HG02970 (cell line): ENCODE results near the gene SUMO4.
"Not testable (repeated sequence)": the region's sequence is repeated elsewhere in the genome, so short reads cannot be mapped to it uniquely, and the experiment has no call there.

Experiments used
- ATAC-seq: cut with Tn5 transposase; IDR thresholded peaks from one replicate; pipeline ENCODE4 v1.9.1; 2021; ENCODE audit warnings: mild to moderate bottlenecking, moderate library complexity, moderate number of reproducible peaks; ENCODE audit not compliant: unreplicated experiment, low FRiP score

SUMO4 gene

DNA sequence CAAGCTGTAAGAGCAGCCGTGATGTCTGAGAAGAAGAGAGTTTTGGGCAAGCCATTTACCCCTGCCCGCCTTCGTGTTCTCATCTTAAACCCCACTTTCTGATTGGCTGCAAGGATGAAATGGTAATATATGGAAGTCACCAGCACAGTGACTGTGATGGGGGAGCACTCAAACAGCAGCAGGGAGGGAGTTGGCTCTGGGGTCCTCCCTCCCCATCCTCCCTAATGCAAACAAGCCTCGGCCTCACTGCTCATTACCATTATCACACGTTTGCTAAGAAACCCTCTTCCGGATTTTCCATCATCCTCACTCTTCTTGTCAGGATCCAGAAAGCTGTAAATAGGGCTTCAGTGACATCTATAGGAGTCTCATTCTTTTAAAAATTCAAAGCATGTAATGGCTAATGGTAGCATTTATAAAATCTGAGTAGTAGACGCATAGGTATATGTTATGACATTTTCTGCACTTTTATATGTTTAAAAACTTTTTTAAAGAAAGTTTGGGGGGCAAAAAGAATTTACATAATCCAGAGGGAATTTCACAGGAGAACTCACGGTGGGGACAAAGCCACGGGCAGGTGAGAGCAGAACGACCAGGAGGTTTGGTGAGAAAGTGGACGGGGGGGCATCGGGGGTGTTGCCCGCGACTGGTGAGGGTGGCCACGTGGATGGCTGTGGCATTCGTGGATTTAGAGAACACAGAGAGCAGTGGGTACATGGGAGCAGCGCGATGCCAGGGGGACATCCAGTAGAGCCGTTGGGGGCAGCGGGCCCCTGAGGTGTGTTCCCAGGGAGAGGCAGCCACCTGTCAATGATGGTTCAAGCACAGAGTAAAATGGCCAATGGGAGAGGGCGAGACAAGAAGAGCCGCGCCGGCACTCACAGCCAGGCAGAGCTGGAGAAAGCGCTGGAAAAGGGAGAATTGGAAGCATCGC, 29.6 kb downstream of the SUMO4 start:
- ATAC-seq = no peak

DNA sequence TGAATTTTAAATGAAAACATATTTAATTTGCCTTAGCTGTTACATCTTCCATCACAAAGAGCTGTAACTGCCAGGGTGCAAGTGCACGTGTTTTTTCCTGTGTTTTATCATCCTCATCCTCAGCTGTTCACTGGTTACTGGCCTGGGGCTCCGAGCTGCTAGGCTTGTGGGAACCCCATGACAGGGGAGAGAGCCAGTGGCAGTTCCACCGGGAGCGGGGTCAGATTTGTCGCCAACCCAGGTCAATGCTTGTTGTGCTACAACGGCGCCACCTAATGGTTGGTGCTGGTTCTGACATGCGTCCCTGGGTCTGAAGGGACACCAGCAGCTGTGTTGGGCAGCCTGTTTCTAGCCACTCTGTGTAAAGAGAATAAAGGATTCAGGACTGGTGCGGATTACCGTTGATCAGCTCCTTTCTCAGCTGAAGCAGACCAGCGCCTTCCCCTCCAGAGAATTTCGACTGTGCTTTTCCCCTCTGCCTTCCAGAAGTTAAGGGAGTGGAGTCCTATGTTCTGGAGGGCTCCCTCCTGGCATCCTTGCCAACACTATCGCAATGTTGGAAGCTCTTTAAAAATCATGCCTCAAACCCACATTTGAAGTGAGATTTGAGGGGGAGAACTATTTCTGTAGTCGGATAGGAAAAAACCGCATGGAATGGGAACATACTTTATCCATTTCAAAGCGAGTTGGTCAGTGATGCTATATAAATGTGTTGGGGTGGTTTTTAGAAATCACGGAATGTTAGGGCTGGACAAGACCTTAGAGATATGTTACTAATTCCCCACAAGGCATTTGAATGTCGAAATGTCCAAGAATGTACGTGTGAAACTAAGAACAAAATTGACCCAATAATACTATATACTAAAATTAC, 32.1 kb downstream of the SUMO4 start:
- peak; percentile 61 for ATAC-seq

GRCh38 chr6:149433405-149433804, 33.3 kb downstream of the SUMO4 start:
- ATAC-seq = no peak

GRCh38 chr6:149433881-149434280, 33.8 kb downstream of the SUMO4 start:
- ATAC-seq = no peak

- ATAC-seq = no peak
Observed at GRCh38 chr6:149435919-149436586, 36.0 kb downstream of the SUMO4 start.

GRCh38 chr6:149436647-149437046, 36.6 kb downstream of the SUMO4 start:
- no peak for ATAC-seq

- no peak for ATAC-seq
Observed at GRCh38 chr6:149437212-149437611, 37.1 kb downstream of the SUMO4 start.

DNA sequence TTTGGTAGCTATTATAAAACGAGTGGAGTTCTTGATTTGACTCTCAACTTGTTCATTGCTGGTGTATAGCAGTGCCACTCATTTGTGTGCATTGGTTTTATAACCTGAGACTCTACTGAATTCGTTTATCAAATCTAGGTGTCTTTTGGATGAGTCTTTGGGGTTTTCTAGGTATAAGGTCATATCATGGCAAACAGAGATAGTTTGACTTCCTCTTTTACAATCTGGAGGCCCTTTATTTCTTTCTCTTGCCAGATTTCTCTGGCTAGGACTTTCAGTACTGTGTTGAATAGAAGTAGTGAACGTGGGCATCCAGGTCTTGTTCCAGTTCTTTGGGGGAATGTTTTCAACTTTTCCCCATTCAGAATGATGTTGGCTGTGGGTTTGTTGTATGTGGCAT, 38.8 kb downstream of the SUMO4 start:
- no peak for ATAC-seq

GRCh38 chr6:149439626-149440025, 39.6 kb downstream of the SUMO4 start:
- ATAC-seq = no peak

DNA sequence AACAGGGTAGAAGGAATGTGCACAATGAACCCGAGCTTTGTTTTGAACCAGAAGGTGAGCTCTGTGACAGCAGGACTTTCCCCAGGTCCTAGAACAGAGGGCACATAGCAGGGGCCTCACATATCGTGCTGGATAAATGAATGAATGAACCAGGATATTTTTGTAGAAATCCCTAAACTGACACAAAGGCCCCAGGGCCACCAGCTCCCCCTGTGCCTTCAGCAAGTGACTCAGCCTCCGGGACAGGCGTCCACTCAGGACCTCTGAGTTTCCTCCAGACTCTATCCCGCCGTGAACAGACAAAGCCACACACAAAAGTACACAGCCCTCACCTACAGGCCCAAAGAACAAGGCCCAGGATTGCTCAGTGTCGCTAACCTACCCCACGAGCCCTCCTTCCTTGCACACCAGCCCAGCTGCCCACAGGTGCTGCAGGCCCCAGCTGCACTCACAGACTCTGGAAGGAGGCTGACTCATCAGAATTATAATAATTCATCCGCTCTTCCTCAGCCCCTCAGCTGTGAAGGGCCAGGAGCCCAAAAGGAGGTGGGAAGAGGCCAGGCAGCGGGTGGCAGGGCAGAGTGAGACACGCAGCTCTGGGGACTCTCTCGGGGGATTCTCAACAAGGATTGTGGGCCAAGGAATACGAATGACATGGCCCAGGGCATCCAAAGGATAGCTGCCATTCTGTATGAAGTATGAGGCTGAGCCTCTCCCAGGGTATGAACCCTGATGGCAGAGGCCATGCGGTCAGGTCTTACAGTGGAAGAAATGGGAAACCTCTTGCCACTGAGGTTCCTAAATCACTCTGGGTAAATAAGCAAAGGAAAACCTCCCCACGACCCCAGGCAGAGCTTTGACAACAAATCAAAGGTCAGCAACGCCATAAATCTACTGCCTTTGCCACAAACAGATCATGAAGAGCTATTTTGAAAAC, 40.9 kb downstream of the SUMO4 start:
- no peak for ATAC-seq

DNA sequence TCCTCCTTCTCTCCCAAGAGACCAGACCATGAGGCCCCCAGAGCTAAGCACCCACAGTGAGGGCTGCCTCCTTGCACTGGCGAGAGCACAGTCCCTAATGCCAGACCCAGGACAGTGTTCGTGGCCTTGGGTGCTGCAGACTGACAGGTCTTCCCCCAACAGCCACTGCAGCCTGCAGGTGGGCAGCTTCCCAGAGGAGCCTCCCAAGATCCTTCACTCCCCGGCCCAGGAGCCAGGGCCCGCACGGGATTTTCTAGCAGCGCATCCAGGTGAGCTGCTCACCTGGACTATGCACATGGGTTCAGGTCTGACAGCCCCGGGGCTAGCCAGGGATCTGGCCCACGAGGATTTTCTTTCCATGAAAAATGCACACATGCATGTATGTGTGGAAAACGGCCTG, 41.7 kb downstream of the SUMO4 start:
- no peak for ATAC-seq

- ATAC-seq = no peak
Observed at GRCh38 chr6:149443411-149444181, 43.5 kb downstream of the SUMO4 start.

DNA sequence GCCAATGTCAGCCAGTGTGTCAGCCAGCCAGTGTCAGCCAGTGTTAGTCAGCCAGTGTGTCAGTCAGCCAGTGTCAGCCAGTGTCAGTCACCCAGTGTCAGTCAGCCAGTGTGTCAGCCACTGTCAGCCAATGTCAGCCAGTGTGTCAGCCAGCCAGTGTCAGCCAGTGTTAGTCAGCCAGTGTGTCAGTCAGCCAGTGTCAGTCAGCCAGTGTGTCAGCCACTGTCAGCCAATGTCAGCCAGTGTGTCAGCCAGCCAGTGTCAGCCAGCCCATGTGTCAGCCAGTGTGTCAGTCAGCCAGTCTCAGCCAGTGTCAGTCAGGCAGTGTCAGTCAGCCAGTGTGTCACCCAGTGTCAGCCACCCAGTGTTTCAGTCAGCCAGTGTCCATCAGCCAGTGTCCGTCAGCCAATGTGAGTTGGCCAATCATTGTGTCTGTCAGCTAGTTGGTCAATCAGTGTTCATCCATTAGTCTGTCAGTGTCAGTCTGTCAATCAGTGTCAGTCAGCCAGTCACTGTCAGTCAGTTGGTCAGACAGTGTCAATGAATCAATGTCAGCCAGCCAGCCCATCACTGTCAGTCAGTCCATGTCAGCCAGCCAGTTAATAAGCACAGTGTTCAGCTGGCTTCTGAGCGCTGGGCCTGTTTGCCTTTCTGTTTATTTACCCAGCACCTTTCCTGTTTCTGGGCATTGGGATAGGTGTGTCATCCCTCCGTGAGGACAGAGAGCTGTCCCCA, 44.5 kb downstream of the SUMO4 start:
- ATAC-seq = not testable (repeated sequence)

DNA sequence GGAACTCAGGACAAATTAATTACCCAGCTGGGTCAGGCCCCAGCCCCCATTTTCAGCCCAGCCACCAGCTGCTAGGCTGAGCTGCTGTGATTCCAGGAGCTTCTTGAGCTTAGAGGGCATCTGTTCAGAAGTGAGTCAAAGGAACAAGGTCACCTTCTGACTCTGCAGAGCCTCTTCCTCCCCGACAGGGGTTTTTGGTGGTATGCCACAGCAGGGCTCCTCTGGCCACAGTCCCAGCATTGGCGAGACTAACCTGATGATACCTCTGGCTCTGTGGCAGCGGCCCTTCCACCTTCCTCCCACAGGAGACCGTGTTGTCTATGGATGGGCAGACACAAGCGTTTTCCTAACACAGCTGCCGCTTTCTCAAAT, 45.0 kb downstream of the SUMO4 start:
- ATAC-seq = no peak

DNA sequence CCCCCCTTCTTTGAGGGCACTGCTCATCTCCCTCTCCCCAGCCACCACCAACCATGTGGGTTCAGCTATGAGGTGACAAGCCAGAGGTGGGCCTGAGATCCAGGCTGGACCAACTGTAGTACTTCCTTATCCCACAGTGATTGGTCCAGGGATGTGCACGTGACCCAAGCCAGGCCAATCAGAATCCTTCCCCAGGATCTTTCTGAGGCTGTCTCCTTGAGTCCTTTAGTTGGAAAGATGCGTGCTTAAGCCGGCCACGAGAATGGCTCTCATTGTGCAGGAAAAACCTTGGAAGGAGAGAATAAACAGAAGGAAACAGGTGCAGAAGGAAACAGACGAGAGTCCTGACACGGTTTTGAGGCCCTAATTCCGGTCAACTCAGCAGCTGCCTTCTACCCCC, 45.5 kb downstream of the SUMO4 start:
- ATAC-seq = no peak

- ATAC-seq = no peak
Observed at GRCh38 chr6:149446791-149447376, 46.8 kb downstream of the SUMO4 start.

DNA sequence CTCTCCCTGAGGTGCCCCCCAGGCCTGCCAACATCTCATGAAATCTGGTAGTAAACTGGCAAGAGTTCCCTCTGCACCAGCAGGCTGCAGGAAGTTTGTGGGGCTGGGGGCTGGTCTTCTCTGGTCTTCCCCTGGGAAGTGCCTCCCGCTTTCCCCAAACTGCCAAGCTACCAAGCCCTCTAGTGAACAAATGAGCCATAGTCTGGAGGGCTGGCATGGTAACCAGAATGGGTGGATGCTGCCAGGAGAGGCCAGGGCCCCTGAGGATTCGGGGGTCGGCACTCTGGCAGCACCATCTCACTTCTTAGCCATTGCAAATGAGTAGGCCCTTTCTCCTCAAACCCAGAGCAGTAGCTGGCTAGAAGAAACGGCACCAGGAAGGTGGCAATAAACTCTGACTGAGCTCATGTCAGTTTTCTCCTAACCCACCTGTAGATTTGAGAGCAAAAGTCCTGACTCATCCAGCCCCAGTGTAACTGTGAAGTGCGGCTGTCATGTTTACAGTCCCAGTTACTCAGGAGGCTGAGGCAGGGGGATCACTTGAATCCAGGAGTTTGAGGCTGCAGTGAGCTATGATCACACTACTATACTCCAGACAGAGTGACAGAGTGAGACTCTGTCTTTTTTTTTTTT, 48.9 kb downstream of the SUMO4 start:
- no peak for ATAC-seq
